ENCODE data around the gene OST4.

The OST4 gene

GRCh38 chr2:27023740-27024139, 47.7 kb downstream of the OST4 start:
- DNase-seq = no peak

- DNase-seq = no peak
These were observed 50.0 kb downstream of the OST4 start for GRCh38 chr2:27021253-27022049.
